DMS153 (cell line): ENCODE results near the gene TEKT4.
"Not testable (repeated sequence)": the region's sequence is repeated elsewhere in the genome, so short reads cannot be mapped to it uniquely, and the experiment has no call there.

Experiments
- DNase-seq: peaks from one replicate; lab custom pipeline; 2025; lab: John Stamatoyannopoulos, UW

Gene TEKT4, protein sequence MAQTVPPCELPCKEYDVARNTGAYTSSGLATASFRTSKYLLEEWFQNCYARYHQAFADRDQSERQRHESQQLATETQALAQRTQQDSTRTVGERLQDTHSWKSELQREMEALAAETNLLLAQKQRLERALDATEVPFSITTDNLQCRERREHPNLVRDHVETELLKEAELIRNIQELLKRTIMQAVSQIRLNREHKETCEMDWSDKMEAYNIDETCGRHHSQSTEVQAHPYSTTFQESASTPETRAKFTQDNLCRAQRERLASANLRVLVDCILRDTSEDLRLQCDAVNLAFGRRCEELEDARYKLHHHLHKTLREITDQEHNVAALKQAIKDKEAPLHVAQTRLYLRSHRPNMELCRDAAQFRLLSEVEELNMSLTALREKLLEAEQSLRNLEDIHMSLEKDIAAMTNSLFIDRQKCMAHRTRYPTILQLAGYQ

DNA sequence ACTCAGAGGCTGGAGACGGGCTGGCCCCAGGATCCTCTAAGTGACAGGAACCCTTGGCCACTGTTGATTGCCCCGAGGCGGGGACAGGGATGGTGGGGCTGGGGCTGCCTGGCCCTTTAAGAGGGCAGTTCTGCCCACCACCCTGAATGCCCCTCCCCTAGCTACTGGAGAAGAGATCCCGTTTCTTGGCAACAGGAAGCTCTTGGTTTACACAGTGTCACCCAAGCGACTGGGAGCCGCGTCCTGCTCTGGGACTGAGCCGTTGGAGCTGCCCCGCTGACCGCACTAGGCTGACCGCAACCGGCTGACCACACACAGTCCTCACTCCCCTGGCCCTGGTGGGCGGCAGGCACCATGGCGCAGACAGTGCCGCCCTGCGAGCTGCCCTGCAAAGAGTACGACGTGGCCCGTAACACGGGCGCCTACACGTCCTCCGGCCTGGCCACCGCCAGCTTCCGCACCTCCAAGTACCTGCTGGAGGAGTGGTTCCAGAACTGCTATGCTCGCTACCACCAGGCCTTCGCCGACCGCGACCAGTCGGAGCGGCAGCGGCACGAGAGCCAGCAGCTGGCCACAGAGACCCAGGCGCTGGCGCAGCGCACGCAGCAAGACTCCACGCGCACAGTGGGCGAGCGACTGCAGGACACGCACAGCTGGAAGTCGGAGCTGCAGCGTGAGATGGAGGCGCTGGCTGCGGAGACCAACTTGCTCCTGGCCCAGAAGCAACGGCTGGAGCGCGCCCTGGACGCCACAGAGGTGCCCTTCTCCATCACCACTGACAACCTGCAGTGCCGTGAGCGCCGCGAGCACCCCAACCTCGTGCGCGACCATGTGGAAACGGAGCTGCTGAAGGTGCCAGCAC, at the start of gene TEKT4:
Gene TEKT4 (plus strand): TSS at position 205 of the 862 bp plus-strand sequence. CDS start 150 bp downstream, at position 355.
- DNase-seq: no peak

DNA sequence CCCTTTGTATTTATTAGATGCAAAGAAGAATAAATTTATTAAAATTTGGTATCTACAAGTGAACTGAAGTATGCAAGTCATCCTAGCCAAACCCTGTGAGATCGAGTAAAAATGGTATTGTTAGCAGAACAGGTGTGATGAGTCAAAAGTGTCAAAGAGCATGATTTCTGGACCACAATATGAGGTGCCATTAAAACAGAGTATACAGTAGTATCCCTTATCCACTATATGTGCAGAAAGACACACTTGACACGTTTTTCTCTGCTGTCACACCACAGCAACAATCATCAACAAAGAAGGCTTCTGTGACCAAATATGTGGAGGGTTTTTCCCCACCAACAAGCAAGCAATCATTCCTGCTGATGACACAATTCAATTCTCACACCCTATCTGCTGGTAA, 32.0 kb upstream of the TEKT4 start:
- DNase-seq: not testable (repeated sequence)

DNA sequence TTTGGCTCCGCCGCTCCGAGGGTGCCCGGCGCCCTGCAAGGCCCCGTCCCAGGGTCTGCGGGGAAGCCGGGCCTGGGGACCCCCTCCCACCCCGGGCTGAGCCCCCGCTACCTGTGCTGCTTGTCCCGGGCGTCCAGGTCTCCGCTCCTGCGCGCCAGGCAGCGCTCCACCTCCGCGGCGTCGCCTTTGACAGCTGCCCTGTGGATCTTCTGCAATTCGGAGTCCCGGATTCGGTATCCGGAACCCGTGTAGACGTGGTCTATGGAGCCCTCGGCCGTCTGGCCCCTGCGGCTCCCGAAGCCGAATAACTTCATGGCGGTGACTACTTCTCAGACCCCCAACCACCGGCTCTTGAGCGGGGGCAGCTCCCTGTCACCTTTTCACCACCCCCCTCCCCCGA, 14.4 kb upstream of the TEKT4 start:
- DNase-seq: not testable (repeated sequence)

DNA sequence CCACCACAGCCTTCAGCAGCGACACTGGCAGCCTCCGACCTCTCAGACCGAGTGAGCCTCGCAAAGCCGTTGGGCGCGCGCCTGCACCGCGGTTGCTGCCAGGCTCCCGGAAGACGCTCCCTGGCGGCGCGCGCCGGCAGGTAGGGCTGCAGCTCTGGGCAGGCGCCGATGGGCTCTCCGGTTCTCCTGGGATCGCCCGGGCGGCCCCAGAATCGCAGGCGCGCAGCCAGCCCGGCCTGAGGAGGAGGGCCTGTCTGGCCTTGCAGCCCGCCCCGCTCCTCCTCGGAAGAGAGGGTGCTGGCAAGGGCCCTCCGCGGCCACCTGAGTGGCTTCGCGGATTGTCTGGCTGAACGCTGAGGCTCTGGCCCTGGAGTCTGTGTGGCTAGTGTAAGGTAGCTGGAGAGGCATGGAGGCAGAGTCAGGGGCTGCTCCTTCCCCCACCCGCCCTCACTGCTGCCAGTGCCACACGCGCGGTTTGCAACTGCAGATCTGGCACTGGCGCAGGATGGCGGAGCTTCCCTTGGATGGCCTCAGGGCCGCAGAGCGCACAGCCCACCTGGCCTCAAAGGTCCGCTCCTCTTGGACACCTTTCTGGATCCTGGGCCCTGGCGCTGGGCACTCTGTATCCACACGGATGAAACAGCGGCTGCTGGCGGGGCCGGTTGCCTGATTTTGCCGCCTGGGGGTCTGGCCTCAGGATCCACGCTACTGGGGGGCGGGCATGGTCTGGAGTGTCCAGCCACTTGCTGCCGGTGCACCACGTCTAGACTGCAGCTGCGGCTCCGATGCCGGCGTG, 13.7 kb upstream of the TEKT4 start:
- not testable (repeated sequence) for DNase-seq

DNA sequence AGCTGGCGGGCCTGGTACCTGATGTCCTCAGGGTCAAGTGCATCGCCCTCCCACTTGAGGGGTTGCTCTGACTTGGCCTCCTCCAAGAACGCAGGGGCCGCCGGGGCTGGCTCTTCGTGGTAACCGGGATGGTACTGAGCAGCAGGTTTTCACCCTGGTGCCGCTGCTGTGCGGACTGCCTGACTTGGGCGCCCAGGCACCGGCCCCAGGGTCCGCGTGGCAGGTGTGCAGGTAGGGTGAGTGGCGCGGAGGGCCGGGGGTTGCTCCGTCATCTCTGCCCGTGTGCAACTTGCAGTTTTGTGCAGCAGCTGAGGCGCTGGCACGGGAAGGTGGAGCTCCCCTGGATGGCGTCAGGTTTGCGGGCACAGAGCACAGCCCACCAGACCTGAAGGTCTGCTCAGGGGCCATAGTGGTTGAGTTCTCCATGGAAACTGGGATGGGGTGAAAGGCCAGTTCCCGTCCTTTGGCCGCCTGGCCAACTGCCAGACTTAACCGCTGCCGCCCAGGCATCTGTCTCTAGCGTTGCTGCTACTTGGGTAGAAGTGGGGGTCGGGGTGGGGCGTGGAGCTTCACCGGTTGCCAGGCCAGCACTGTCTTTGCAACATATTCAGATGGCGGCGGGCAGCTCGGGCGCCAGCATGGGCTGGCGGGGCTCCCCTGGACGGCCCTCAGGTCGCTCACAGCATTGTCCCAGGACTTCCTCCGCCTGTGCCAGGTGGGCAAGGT, 12.9 kb upstream of the TEKT4 start:
- DNase-seq: not testable (repeated sequence)

DNA sequence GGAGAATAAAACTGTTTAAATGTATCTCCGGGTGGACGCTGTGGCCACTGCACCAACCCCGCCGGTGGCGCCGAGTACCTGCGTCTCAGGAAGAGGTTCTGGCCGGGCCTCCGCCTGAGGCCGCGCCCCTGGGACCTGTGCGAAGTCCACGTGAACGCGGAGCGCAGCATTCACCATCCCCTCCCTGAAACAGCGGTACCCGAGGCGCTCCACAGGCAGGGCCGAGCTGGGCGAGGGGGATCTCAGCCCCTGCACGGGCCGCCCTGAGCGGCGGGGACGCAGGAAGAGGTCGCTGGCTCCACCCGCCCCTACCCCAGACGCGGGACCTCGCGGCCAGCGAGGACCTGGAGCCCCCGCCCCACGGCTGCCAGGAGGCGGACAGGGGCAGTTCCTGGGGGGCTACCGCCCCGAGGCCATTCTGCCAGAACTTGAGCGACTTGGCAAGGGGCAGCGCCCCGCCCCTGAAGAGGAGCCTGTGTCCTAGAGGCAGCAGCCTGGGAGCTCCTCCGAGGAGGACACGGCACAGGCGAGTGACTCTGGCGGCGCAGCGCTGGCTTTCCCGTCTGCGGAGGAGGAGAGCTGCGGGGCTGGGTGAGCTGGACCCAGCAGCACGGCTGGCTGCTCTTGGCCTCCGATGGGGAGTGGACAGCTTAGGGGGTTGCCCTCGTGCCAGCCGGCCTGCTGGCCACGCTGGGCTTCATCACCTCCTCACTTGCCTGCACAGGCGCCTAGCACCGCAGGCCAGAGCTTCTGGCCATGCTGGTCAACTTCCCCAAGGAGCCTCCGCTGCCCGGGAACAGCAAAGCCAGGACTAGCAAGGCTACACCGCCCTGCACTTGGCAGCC, 9.7 kb upstream of the TEKT4 start:
- no peak for DNase-seq

DNA sequence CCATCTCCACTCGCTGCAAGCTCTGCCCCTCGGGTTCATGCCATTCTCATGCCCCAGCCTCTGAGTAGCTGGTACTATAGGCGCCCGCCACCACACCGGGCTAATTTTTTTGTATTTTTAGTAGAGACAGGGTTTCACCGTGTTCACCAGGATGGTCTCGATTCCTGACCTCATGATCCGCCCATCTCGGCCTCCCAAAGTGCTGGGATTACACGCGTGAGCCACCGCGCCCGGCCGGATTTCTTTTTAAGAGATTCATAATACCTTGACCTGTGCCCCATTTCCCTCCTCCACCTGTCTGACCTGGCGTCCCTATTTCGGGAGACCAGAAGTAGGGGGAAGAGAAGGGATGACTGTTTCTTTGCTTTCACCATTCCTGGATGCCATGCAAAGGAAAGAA, 8.3 kb upstream of the TEKT4 start:
- not testable (repeated sequence) for DNase-seq

DNA sequence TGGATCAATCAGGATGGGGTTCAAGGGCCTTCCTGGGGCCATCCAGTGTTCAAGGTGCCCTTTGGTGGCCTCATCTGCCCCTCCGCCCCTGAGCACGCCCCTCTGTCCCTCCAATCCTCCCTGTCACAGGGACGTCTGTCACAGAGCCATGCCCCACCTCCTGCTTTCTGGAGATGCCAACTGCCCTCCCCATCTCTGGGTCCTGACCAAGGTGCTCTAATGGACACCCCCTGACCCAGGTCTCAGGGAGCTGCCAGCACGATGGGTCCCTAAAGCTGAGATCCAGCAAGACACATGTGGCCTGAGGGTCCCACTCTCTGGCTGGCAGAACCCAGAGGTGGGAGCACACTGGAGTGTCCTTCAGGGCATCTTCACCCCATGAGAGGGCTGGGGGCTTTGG, 2.1 kb upstream of the TEKT4 start:
- DNase-seq: no peak

DNA sequence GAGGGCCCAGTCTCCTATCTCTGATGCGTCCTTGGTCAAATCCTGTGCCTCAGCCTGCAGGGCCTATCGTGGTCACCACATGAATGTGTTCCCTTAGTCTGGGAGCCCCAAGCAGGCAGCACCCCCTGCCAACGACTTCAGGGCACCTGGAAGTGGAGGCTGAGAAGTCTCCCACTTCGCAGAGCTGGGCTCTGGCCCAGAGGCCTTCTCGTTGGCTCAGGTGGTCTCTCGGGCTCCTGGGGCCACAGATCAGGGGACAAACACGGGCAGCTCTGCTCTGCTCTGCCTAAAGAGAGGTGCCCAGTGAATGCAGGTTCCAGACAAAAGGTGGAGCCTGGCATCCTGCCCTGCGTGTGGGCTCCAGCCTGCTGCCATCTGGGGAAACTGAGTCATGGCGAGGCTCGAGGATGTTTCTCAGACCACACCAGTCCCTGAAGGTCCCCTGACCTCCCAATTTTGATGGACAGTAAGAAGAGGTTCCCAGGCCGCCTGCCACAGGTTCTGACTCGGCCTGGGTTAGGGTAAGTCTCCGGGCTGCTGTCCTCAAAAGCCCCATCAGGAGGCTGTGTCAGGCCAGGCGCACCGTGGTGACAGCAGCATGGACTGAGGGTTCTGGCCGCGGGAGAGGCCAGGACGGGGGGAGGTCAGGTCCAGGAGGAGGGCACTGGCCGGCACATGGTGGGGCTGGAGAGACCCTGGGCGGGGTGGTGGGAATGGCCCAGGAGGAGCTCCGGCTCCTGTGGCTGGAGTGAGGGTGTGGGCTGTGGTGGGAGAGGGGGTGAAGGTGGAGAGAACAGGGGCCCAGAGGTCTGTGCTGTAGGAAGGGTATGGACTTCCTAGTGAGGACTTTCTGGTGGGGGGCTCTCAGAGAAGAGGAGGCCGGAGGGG, 1.4 kb upstream of the TEKT4 start:
- no peak for DNase-seq

DNA sequence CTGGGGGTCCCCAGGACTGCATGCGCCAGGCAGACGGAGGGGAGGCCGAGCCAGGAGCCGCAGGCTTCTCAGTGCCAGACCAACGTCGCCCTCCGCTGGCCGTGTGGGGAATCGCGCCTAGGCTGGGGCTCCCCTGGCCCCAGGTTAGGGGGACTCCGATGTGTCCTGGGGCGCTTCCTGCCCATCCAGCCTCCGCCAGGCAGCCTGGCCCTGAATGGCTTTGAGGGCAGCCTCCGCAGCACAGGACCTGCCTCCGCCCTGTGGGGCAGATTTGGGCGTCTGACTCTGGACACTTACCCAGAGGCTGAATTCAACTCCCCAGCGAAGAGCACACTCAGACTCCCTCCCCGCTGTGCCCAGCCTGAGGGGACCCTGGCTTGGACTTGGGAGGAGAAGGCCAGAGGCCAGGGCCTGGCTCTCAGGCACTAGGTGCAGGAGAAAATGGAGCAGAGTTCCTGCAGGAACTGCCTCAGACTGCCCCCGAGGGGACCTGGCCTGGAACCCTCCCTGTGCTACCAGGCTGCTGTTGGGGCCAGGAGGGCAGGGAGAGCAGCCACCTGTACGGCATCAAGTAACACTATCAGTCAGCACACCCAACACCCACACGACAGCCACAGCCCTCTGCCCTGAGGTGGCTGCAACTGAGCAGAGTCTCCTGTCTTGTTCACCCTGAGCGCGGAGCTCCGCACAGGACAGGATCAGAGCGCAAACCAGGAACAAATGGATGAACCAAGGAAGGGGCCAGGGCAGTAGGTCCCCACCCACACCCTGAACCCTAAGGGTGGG, 597 bp upstream of the TEKT4 start:
- DNase-seq: no peak

DNA sequence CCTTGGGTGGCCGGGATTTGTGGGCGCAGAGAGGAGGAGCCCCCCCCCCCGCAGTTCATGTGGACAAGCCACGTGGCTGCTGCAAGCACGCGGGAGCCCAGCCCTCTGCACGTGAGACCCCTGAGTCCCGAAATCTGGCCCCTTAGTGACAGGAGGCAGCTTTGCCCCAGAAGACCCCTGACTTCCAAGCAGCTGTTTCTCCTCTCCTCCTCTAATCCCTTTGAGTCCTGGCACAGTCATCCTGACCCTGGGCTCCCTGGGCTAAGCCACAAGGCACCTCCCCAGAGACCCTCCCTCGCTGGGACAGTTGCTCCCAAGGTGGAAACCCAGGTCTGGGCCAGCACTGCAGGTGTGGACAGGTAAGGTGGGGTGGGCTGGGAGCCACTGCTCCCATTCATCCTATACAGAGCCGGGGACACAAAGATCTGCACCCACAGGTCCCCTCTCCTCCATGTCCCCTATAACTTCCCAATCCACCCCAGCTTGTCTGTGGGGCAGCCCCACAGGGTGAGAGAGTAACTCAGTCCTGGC, 923 bp downstream of the TEKT4 start:
- no peak for DNase-seq

DNA sequence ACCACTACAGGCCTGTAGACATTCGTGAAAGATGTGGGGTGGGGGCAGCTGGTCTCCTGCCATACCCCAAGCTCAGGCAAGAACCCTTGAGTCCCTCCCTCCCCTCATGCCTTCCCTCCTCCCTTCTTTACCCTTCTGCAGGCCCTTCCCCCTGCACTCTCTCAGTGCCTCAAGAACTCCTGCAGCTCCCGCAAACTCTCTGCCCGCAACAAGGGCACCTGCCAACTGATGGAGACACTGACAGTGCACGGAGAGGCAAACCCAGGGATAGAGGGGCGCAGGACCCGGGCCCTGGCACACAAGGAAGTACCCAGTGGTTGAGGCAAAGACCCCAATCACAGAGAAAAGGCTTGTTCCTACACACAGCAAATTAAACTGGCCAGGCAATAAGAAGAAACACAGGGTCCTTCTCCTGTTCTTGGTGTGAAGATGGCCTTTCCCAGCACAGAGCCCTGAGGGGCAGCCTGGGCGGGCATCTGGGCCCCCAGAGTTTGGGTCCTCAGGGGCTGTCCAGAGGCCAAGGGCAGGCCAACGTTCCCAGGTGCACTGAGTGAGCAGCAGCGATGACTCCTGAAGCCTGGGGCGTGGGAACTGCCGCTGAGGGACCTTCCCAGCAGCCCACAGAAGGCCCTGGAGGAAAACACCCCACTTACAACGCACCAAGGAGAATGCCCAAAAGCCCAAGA, 1.6 kb downstream of the TEKT4 start:
- DNase-seq: no peak

DNA sequence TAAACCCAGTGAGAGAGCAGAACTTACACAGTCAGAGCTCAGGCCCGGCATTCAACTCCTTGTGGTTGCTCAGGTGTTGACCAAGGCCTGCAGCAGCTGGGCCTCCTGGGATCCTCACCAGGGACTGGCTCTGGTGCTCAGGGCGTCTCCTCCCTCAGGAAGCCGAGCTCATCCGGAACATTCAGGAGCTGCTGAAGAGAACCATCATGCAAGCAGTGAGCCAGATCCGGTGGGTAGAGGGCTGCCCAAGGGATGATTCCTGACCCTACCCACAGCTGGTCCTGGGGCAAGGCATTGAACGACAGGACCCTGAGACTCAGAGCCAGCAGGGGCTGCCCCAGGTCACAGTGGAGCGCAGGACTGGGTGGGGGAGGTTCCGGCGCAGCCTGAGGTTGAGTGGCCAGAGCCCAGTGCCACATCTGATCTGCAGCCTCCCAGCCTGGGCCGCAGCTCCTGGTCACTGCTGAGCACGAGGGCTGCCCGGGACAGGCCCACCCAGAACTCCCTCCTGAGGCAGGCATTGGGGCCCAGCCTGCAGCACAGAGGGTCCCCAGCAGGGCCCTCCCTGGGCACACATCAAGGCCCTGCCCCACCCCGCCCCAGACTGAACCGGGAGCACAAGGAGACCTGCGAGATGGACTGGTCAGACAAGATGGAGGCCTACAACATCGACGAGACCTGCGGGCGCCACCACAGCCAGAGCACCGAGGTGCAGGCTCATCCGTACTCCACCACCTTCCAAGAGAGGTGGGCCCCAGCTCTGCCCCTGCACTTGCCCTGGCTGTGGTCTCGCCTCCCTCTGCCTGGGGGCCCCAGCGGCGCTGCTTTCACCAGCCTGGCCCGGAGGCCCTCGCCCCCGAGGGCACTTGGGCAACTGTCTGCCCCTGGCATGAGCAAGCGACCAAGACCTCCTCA, 2.4 kb downstream of the TEKT4 start:
- no peak for DNase-seq

DNA sequence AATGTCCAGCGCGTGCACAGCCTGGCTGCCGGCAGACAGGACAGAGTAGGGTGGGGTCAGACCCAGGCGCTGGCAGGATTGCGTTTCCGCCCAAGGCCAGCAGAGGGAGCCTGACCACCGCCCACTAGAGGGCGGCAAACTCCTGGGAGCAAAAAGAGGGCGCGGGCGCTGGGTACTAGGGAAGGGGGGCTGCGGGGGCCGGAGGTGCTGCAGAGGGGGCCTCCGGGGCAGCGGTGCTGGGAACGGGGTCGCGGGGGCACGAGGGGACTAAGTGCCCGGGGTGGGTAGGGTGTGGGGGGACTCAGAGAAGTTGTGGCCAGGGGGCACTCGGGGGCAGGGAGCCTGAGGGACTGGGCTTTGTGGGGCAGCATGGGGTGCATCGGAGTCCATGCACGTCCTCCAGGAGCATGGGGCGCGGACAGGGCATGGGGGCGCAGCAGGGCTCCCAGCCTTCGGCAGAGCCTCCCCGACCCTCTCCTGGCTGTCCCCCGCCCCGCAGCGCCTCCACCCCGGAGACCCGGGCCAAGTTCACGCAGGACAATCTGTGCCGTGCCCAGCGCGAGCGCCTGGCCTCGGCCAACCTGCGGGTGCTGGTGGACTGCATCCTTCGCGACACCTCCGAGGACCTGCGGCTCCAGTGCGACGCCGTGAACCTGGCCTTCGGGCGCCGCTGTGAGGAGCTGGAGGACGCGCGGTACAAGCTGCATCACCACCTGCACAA, 3.2 kb downstream of the TEKT4 start:
- DNase-seq: no peak

DNA sequence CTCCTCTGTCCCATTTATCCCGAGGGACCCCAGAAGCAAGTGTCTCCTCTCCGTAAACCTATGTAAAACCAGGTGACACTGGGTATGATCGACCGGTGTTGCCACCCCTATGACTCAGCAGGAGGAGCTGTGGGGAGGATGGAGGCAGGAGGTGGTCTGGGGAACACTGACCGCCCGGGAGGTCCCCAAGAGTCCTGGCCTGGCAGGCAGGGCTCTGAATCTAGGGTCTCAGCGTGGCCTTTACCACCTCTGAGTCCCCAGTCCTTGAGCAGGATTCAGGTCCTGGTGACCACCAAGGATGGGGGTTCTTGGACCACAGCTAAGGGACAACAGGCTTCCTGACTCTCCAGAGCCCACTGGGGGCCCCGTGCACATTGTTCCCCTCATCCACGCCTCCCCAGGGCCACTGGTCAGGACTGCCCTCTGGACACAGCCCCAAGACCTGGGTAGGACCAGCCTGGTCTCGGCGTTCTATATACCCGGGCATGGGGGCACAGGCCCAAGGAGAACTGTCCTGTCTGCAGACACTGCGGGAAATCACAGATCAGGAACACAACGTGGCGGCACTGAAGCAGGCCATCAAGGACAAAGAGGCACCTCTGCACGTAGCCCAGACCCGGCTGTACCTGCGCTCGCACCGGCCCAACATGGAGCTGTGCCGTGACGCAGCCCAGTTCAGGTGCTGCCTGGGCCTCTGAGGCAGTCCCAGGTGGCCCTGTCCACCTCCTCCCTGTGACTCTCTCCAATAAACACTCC, 4.0 kb downstream of the TEKT4 start:
- no peak for DNase-seq
